ENCODE data around the gene MBD3. TPM values are rescaled to one million over a fixed set of nuclear protein-coding genes. Genes with fewer than 3 reads are reported as not detected.

MBD3 gene
- polyA plus RNA-seq, 1 experiment: 21.9 TPM

- CTCF ChIA-PET: no interaction called here
- POLR2A ChIA-PET: no interaction called here
- no peaks in the 10 kb centered on the region for H3K27me3 ChIP-seq (ENCODE audit: control insufficient read depth, insufficient read depth, low read length)
- H3K4me3 ChIP-seq (ENCODE audit: low read depth, low read length): no peak overlapping the region
- H3K9me3 ChIP-seq (ENCODE audit: control insufficient read depth, insufficient read depth, low read length): no peaks in the 10 kb centered on the region; the same call in 1 of the 2 replicates
- no peak for DNase-seq (ENCODE audit: low read depth, low spot score)
- H3K27ac ChIP-seq (ENCODE audit: low read depth, low read length): no peak overlapping the region
- TF ChIP-seq CTCF (IDR thresholded peaks at IDR 0.05; ENCODE audit: low read depth, low read length): no peak
Observed at GRCh38 chr19:1563251-1563650, 29.4 kb downstream of the MBD3 start.

DNA sequence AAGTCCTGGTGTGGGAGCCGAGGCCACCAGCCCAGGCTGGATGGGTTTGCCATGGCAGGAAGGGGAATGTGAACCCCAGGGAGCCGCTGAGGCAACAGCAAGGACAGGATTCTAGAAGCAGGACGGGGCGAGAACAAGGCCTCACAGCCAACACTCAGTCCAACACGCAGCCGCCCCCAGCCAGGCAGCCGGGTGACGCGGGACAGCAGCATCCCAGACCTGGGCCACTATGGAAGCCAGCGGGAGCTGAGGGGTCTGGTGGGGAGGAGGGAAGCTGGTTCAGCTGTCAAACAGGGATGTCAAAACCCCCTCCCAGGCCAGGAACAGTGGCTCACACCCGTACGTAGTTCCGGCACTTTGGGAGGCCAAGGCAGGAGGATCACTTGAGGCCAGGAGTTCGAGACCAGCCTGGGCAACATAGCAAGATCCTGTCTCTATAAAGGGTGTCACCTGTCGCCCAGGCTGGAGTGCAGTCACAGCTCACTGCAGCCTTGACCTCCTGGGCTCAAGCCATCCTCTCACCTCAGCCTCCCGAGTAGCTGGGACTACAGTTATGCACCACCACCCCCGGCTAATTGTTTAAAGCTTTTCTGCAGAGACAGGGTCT, 31.3 kb downstream of the MBD3 start:
- no peak for TF ChIP-seq CTCF (IDR thresholded peaks at IDR 0.05; ENCODE audit: low read depth, low read length)
- no peak for DNase-seq (ENCODE audit: low read depth, low spot score)
- CTCF ChIA-PET: interaction anchor here (0.5 kb wide), 1 partner anchor 15 kb away, joined by 3 read pairs; no protein-coding TSS in a partner anchor
- Histone ChIP-seq H3K4me3 (ENCODE audit: low read depth, low read length) (no peak overlapping the region), H3K27ac (ENCODE audit: low read depth, low read length) (no peak overlapping the region), H3K9me3 (ENCODE audit: control insufficient read depth, insufficient read depth, low read length) (no peaks in the 10 kb centered on the region; the same call in 1 of the 2 replicates), H3K27me3 (ENCODE audit: control insufficient read depth, insufficient read depth, low read length) (no peaks in the 10 kb centered on the region)
- POLR2A ChIA-PET: no interaction called here

GRCh38 chr19:1560286-1560882, 32.3 kb downstream of the MBD3 start:
- ChIA-PET POLR2A (no interaction called here), CTCF (interaction anchor here (0.5 kb wide), 1 partner anchor 14 kb away, joined by 3 read pairs; no protein-coding TSS in a partner anchor)
- no peak for TF ChIP-seq CTCF (IDR thresholded peaks at IDR 0.05; ENCODE audit: low read depth, low read length)
- no peak overlapping the region for H3K4me3 ChIP-seq (ENCODE audit: low read depth, low read length)
- DNase-seq (ENCODE audit: low read depth, low spot score): no peak
- no peak overlapping the region for H3K27ac ChIP-seq (ENCODE audit: low read depth, low read length)
- no peaks in the 10 kb centered on the region; the same call in 1 of the 2 replicates for H3K9me3 ChIP-seq (ENCODE audit: control insufficient read depth, insufficient read depth, low read length)
- no peaks in the 10 kb centered on the region for H3K27me3 ChIP-seq (ENCODE audit: control insufficient read depth, insufficient read depth, low read length)

DNA sequence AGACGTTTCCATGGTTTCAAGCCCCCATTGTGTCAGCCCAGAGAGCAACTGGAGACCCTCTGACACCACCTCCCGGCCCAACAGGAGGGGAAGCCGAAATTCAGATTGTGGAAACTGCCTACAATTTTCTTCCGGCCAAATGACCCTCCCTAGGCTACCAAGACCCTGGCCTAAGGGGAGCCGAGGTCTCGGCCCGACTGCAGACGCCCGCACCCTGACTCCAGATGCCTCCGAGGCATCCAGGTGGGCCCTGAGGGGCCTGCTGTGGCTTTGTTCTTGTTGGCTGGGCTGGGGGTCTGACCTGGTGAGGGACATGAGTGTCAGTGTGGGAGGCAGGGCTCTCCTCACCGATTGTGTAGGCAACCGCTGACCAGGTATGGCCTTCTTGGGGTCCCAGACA, 34.1 kb downstream of the MBD3 start:
- POLR2A ChIA-PET: interaction anchor here (0.6 kb wide), 1 partner anchor 12 kb away, joined by 3 read pairs; no protein-coding TSS in a partner anchor
- Histone ChIP-seq H3K9me3 (ENCODE audit: control insufficient read depth, insufficient read depth, low read length) (no peaks in the 10 kb centered on the region; the same call in 1 of the 2 replicates), H3K27me3 (ENCODE audit: control insufficient read depth, insufficient read depth, low read length) (no peaks in the 10 kb centered on the region), H3K27ac (ENCODE audit: low read depth, low read length) (no peak overlapping the region), H3K4me3 (ENCODE audit: low read depth, low read length) (no peak overlapping the region)
- no peak for DNase-seq (ENCODE audit: low read depth, low spot score)
- no peak for TF ChIP-seq CTCF (IDR thresholded peaks at IDR 0.05; ENCODE audit: low read depth, low read length)
- CTCF ChIA-PET: no interaction called here

DNA sequence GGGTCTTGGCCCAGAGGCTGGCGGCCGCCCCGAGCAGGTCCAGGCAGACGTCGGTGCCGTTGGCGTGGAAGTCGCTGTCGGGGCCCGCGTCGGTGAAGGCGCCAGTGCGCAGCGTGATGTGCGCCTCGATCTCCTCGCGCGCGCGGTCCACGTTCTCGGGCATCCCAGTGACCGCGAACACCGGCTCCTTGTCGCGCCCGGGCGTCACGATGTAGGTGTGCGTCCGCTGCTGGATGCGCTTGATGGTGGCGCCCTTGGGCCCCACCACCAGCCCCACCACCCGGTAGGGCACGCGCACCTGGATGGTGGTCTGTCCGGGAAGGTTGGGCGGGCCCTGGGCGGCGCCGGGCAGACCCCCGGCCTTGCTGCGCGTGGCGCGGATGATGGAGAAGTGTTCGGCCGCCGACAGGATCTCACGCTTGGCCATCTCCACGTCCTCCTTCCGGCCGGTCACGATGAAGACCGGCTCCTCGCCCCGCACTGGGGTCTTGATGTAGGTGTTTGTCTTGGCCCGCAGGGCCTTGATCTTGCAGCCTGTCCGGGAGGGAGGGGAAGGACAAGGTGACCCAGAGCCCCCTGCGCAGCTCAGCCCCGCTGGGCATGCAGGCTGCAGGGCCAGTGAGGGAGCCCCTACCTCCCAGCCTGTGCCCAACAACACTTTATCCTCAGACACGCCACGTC, 36.1 kb downstream of the MBD3 start:
- Histone ChIP-seq H3K4me3 (ENCODE audit: low read depth, low read length) (no peak overlapping the region), H3K27ac (ENCODE audit: low read depth, low read length) (no peak overlapping the region), H3K9me3 (ENCODE audit: control insufficient read depth, insufficient read depth, low read length) (no peaks in the 10 kb centered on the region; the same call in 1 of the 2 replicates), H3K27me3 (ENCODE audit: control insufficient read depth, insufficient read depth, low read length) (no peaks in the 10 kb centered on the region)
- no peak for DNase-seq (ENCODE audit: low read depth, low spot score)
- TF ChIP-seq CTCF (IDR thresholded peaks at IDR 0.05; ENCODE audit: low read depth, low read length): no peak
- ChIA-PET CTCF (no interaction called here), POLR2A (no interaction called here)

Measured in AG04450 (cell line).